Measurements from ENCODE around the gene PF4V1. TPM values are rescaled to one million over a fixed set of nuclear protein-coding genes. Genes with fewer than 3 reads are reported as not detected.

The PF4V1 gene
- total and polyA plus RNA-seq, 9 of the 15 experiments (the other 6 are each of a cell fraction or from before 2014, with no cell fraction given) = not detected

GRCh38 chr4:73869130-73870055 lies 16.3 kb downstream of the PF4V1 start, which contains the start of gene CXCL1 (continued):
- no peak for TF ChIP-seq ZNF280A (IDR thresholded peaks at IDR 0.05; ENCODE audit: low read depth, partially characterized antibody)
- no peak for TF ChIP-seq CEBPZ (IDR thresholded peaks at IDR 0.05; ENCODE audit: borderline replicate concordance, low read depth, low read length)
- TF ChIP-seq USF1 (CRISPR knock-in tag; IDR thresholded peaks at IDR 0.05) = no peak
- TF ChIP-seq DACH1 (IDR thresholded peaks at IDR 0.05; ENCODE audit: partially characterized antibody) = no peak
- TF ChIP-seq ZBTB7A (IDR thresholded peaks at IDR 0.05; ENCODE audit: borderline replicate concordance, control insufficient read depth, low read depth, low read length) = peak; percentile 83; the same call in 1 of the 2 replicates
- TF ChIP-seq MYC (IDR thresholded peaks at IDR 0.05; ENCODE audit: low read depth, low read length) = peak; percentile 41; the same call in 1 of the 2 replicates
- no peak for TF ChIP-seq MYC (CRISPR knock-in tag; IDR thresholded peaks at IDR 0.05; ENCODE audit: borderline replicate concordance, low read depth)
- no peak for TF ChIP-seq CREB5 (CRISPR knock-in tag; IDR thresholded peaks at IDR 0.05)
- no peak for TF ChIP-seq HDAC1 (IDR thresholded peaks at IDR 0.05)
- no peak for TF ChIP-seq RCOR1 (IDR thresholded peaks at IDR 0.05; ENCODE audit: borderline replicate concordance in 1 of 2, low read depth in 2 of 2, low read length in 2 of 2)
- no peak for TF ChIP-seq CREBBP (IDR thresholded peaks at IDR 0.05; ENCODE audit: low read depth, low read length)
- no peak for TF ChIP-seq ZNF785 (CRISPR knock-in tag; IDR thresholded peaks at IDR 0.05)
- no peak for TF ChIP-seq RNF219 (CRISPR knock-in tag; IDR thresholded peaks at IDR 0.05)
- no peak for TF ChIP-seq ZNF41 (CRISPR knock-in tag; conservative IDR thresholded peaks at IDR 0.05)
- no peak for TF ChIP-seq CBX3 (IDR thresholded peaks at IDR 0.05; ENCODE audit: borderline replicate concordance in 1 of 2, low read length in 2 of 2)
